GM12878 (cell line): ENCODE measurements around the gene ENTPD6. TPM values are rescaled to one million over a fixed set of nuclear protein-coding genes. Genes with fewer than 3 reads are reported as not detected.
A peak's percentile ranks its signal among the peaks of the same experiment; 100 is the strongest.

Source experiments
- ATAC-seq: fragments of 200-7000 bp; cut with Tn5 transposase; 3 replicates; pipeline ENCODE4 v1.9.1; 2020; ENCODE audit warnings: mild to moderate bottlenecking, moderate library complexity
- BruUV-seq: library from RNA; stranded (reverse); fragments of 400-500 nt; replicated peaks from 2 replicates; lab custom pipeline; 2021; lab: Mats Ljungman, UMichigan
- CTCF ChIA-PET: fragments of 300-600 bp; sonication (Branson Sonifier 250); formaldehyde crosslinking; extraction: SDS; loops from one replicate; lab custom pipeline; 2021; ENCODE audit warnings: inconsistent platforms; lab: Yijun Ruan, JAX
- POLR2A ChIA-PET: fragments of 350-600 bp; formaldehyde crosslinking; extraction: SDS; loops from one replicate; lab custom pipeline; 2021; ENCODE audit warnings: inconsistent platforms; lab: Charles Lee
- RAD21 ChIA-PET: fragments of 300-600 bp; sonication (Branson Sonifier 250); formaldehyde crosslinking; loops from one replicate; lab custom pipeline; 2023; ENCODE audit warnings: antibody characterized with exemption; ENCODE audit not compliant: unreplicated experiment; lab: Charles Lee
- SMC1A ChIA-PET: fragments of 300-600 bp; sonication (Branson Sonifier 250); formaldehyde crosslinking; loops from one replicate; lab custom pipeline; 2023; ENCODE audit not compliant: unreplicated experiment, uncharacterized antibody; lab: Charles Lee
- DNase-seq: peaks from one replicate; pipeline ENCODE4 v3.0.0-alpha.2; 2011; ENCODE audit warnings: low read depth, low spot score
- FAIRE-seq: peaks from 3 replicates; lab custom pipeline; 2011; peaks lifted over from hg19 to GRCh38; lab: Jason Lieb, UNC
- H2AFZ ChIP-seq: 2 replicates; pipeline ENCODE4 v1.6.0; 2011; ENCODE audit warnings: low read depth, low read length, control low read depth; ENCODE audit not compliant: control insufficient read depth
- H3K27ac ChIP-seq: 2 replicates; pipeline ENCODE4 v1.5.1; 2011; ENCODE audit warnings: control low read depth; ENCODE audit not compliant: control insufficient read depth, insufficient read depth
- H3K27me3 ChIP-seq, 2 experiments: replicated peaks in 1 of 2; 2 replicates each; pipeline versions ENCODE4 v1.6.0 to v1.6.1; 2011; ENCODE audit warnings: low read length in 1 of 2; ENCODE audit not compliant: control insufficient read depth in 2 of 2, insufficient read depth in 2 of 2
- H3K36me3 ChIP-seq, 2 experiments: 2 replicates each; pipeline ENCODE4 v1.5.1; 2011; ENCODE audit warnings: low read length in 1 of 2; ENCODE audit not compliant: control insufficient read depth in 2 of 2, insufficient read depth in 2 of 2
- H3K4me1 ChIP-seq: 2 replicates; pipeline ENCODE4 v1.6.1; 2011; ENCODE audit warnings: mild to moderate bottlenecking, low read length, moderate library complexity, mixed read lengths; ENCODE audit not compliant: control insufficient read depth, insufficient read depth
- H3K4me2 ChIP-seq: 2 replicates; pipeline ENCODE4 v1.6.0; 2011; ENCODE audit warnings: control low read depth; ENCODE audit not compliant: control insufficient read depth, insufficient read depth
- H3K4me3 ChIP-seq: fragments of 200-600 bp; sonication (generic); 2 replicates; pipeline ENCODE4 v1.5.1; 2016
- H3K79me2 ChIP-seq: 2 replicates; pipeline ENCODE4 v1.6.0; 2011; ENCODE audit warnings: low read length; ENCODE audit not compliant: control insufficient read depth, insufficient read depth
- H3K9ac ChIP-seq: 2 replicates; pipeline ENCODE4 v1.8.0; 2011; ENCODE audit warnings: low read length, control low read depth, mixed read lengths; ENCODE audit not compliant: control insufficient read depth, insufficient read depth
- H3K9me3 ChIP-seq: replicated peaks from 3 replicates; pipeline ENCODE4 v1.5.1; 2011; ENCODE audit warnings: mild to moderate bottlenecking, low read length; ENCODE audit not compliant: control insufficient read depth, insufficient read depth
- H4K20me1 ChIP-seq: 2 replicates; pipeline ENCODE4 v1.6.0; 2011; ENCODE audit not compliant: control insufficient read depth, insufficient read depth
- MAX ChIP-seq: IDR thresholded peaks from 2 replicates; pipeline ENCODE4 v1.6.1; 2012; ENCODE audit warnings: low read depth, low read length, improper control_type of control experiment
- SRF ChIP-seq, 2 experiments: IDR thresholded peaks; 2 replicates each; pipeline ENCODE4 v1.6.1; 2011; ENCODE audit warnings: low read depth in 2 of 2, low read length in 2 of 2, mild to moderate bottlenecking in 1 of 2, moderate library complexity in 1 of 2
- ZNF592 ChIP-seq: fragments of 450-650 bp; IDR thresholded peaks from 2 replicates; pipeline ENCODE4 v1.6.1; 2017; ENCODE audit warnings: mild to moderate bottlenecking, moderate library complexity
- WGBS: methylation state at CpG from one replicate; pipeline ENCODE4 v1.1.6; 2016; ENCODE audit warnings: low lambda C conversion rate; ENCODE audit not compliant: insufficient replicate concordance, insufficient coverage; ENCODE audit errors: missing lambda C conversion rate; 5-methylcytosine and 5-hydroxymethylcytosine counted together
- in situ Hi-C: fragments of 300-500 bp; cut with MboI; formaldehyde crosslinking; loops from 9 replicates; pipeline ENCODE4 v1.14.3; 2018; ENCODE audit warnings: mixed read lengths
- intact Hi-C: fragments of 100-400 bp; cut with micrococcal nuclease; formaldehyde crosslinking; loops from one replicate; pipeline ENCODE4 v1.14.2; 2022; ENCODE audit not compliant: unreplicated experiment
- polyA plus RNA-seq, 11 experiments: library from polyadenylated mRNA; depleted of rRNA in 4 of 11; unstranded in 6 of 11; stranded (reverse) in 5 of 11; fragments of >200 nt; fragmentation: Nextera tagmentation in 4 of 11; fragmentation: Illumina TruSeq in 1 of 11; extraction: Ambion mirVana in 4 of 11; extraction: Trizol in 1 of 11; gene quantifications; 1 replicate in 1 of 11; 2 replicates in 10 of 11; pipeline versions ENCODE4 v1.2.1 to v1.2.3, GENCODE V29; 2011 to 2016; ENCODE audit warnings: inconsistent platforms in 2 of 11, missing spikeins in 2 of 11, low read depth in 1 of 11
- total RNA-seq, 4 experiments: library from RNA; depleted of rRNA in 3 of 4; stranded (reverse); fragments of >200 nt in 3 of 4; fragmentation: Illumina TruSeq in 1 of 4; extraction: Trizol in 1 of 4; gene quantifications; 2 replicates each; pipeline versions ENCODE4 v1.2.1 to v1.2.3, GENCODE V29; 2013 to 2021

The ENTPD6 gene
- total and polyA plus RNA-seq, 10 of the 15 experiments (the other 5 are each of a cell fraction or from before 2014, with no cell fraction given): 0.53 to 45.4 (median 31.1) TPM

- no peak for TF ChIP-seq ZNF592
- TF ChIP-seq, all 136 proteins: peak for 0
These were observed 41.2 kb downstream of the ENTPD6 start (continued) for GRCh38 chr20:25236450-25237304.

GRCh38 chr20:25237610-25238318, 42.3 kb downstream of the ENTPD6 start:
- Histone ChIP-seq H3K27ac (no peak overlapping the region), H2AFZ (no peak overlapping the region), H3K9me3 (no peaks in the 10 kb centered on the region), H4K20me1 (0 out of 2 replicates have a peak, but pooled peaks cover 2% of the 10 kb centered on the region), H3K36me3 (no peaks in the 10 kb centered on the region), H3K4me2 (no peak overlapping the region), H3K27me3 (no peaks in the 10 kb centered on the region), H3K4me3 (no peak overlapping the region), H3K9ac (no peak overlapping the region), H3K79me2 (no peaks in the 10 kb centered on the region), H3K4me1 (no peaks in the 10 kb centered on the region; the same call in 1 of the 2 replicates)
- ATAC-seq (peak; percentile 71), DNase-seq (no peak), FAIRE-seq (no peak)
- no TSS peak for BruUV-seq
- in situ Hi-C loops: no loop called here
- intact Hi-C loops: no loop called here
- 22% methylated on average over 10 of the region's 10 CpGs for WGBS
- POLR2A ChIA-PET: no interaction called here
- SMC1A ChIA-PET: no interaction called here
- CTCF ChIA-PET: no interaction called here
- RAD21 ChIA-PET: no interaction called here
- TF ChIP-seq MAX (no peak), SRF (IDR thresholded peaks at IDR 0.05; ENCODE audit: low read depth in 2 of 2, low read length in 2 of 2) (0 out of 4 replicates have a peak, but pooled peaks have one; percentile 4 to 43)
